H1 (cell line): ENCODE measurements around the gene ACTN4. TPM values are rescaled to one million over a fixed set of nuclear protein-coding genes. Genes with fewer than 3 reads are reported as not detected.

ENCODE experiments used
- CTCF ChIA-PET: fragments of 300-600 bp; sonication (Branson Sonifier 250); formaldehyde crosslinking; loops from one replicate; lab custom pipeline; 2021; ENCODE audit not compliant: partially characterized antibody; lab: Charles Lee
- POLR2A ChIA-PET: fragments of 300-600 bp; sonication (Branson Sonifier 250); formaldehyde crosslinking; loops from one replicate; lab custom pipeline; 2021; ENCODE audit warnings: inconsistent platforms; ENCODE audit not compliant: partially characterized antibody; lab: Charles Lee
- DNase-seq, 2 experiments: peaks; one replicate each; pipeline versions ENCODE4 v3.0.0 to v3.0.0-alpha.2; 2010 to 2022; ENCODE audit warnings: low spot score in 2 of 2, low read depth in 1 of 2, mixed read lengths in 1 of 2
- FAIRE-seq: peaks from 2 replicates; lab custom pipeline; 2011; peaks lifted over from hg19 to GRCh38; lab: Jason Lieb, UNC
- H2AFZ ChIP-seq: 2 replicates; pipeline ENCODE4 v1.8.1; 2012; ENCODE audit warnings: low read length, inconsistent platforms
- H2AK5ac ChIP-seq: 2 replicates; pipeline ENCODE4 v1.6.1; 2013; ENCODE audit warnings: low read depth, low read length
- H2BK120ac ChIP-seq: replicated peaks from 2 replicates; pipeline ENCODE3; 2013; ENCODE audit warnings: low read depth, low read length, inconsistent platforms
- H2BK12ac ChIP-seq: 2 replicates; pipeline ENCODE4 v1.6.1; 2013; ENCODE audit warnings: low read depth, low read length
- H2BK15ac ChIP-seq: 2 replicates; pipeline ENCODE4 v1.6.1; 2013; ENCODE audit warnings: low read length
- H2BK20ac ChIP-seq: 2 replicates; pipeline ENCODE4 v1.6.1; 2013; ENCODE audit warnings: low read length
- H2BK5ac ChIP-seq: 2 replicates; pipeline ENCODE4 v1.6.1; 2013; ENCODE audit warnings: low read depth, low read length
- H3K14ac ChIP-seq: 2 replicates; pipeline ENCODE4 v1.6.1; 2013; ENCODE audit warnings: inconsistent platforms; ENCODE audit not compliant: insufficient read length
- H3K18ac ChIP-seq: 2 replicates; pipeline ENCODE4 v1.6.1; 2013; ENCODE audit warnings: low read length; ENCODE audit errors: extremely low read depth
- H3K23ac ChIP-seq: 2 replicates; pipeline ENCODE4 v1.6.1; 2013; ENCODE audit warnings: inconsistent platforms; ENCODE audit not compliant: insufficient read length
- H3K23me2 ChIP-seq: 2 replicates; pipeline ENCODE4 v1.6.1; 2013; ENCODE audit warnings: low read depth, low read length
- H3K27ac ChIP-seq: 2 replicates; pipeline ENCODE4 v1.6.1; 2011; ENCODE audit warnings: low read depth, low read length, inconsistent platforms
- H3K27me3 ChIP-seq, 4 experiments: replicated peaks in 1 of 4; 1 replicate in 1 of 4; 2 replicates in 3 of 4; pipeline versions ENCODE4 v1.6.1 to v1.8.1; 2011 to 2013; ENCODE audit warnings: low read length in 3 of 4, mild to moderate bottlenecking in 3 of 4, inconsistent platforms in 2 of 4, mixed read lengths in 2 of 4, moderate library complexity in 1 of 4; ENCODE audit not compliant: control insufficient read depth in 3 of 4, insufficient read depth in 3 of 4; ENCODE audit errors: extremely low read depth in 1 of 4
- H3K36me3 ChIP-seq, 4 experiments: 2 replicates each; pipeline versions ENCODE4 v1.6.1 to v1.8.1; 2011 to 2013; ENCODE audit warnings: mild to moderate bottlenecking in 4 of 4, low read length in 3 of 4, moderate library complexity in 2 of 4, control low read depth in 1 of 4, inconsistent platforms in 1 of 4; ENCODE audit not compliant: insufficient read depth in 4 of 4, control insufficient read depth in 2 of 4
- H3K4ac ChIP-seq: replicated peaks from 2 replicates; pipeline ENCODE3; 2013; ENCODE audit warnings: low read length, low read depth, mixed read lengths, inconsistent platforms; ENCODE audit not compliant: insufficient read length
- H3K4me1 ChIP-seq, 4 experiments: replicated peaks in 1 of 4; 1 replicate in 1 of 4; 2 replicates in 3 of 4; pipeline versions ENCODE4 v1.6.1 to v1.8.1; 2011 to 2013; ENCODE audit warnings: low read length in 3 of 4, inconsistent platforms in 2 of 4, mixed read lengths in 1 of 4; ENCODE audit not compliant: insufficient read depth in 4 of 4, control insufficient read depth in 3 of 4
- H3K4me2 ChIP-seq, 2 experiments: 2 replicates each; pipeline versions ENCODE4 v1.6.1 to v1.8.1; 2011 to 2013; ENCODE audit warnings: low read depth in 2 of 2, low read length in 2 of 2, control low read depth in 1 of 2, inconsistent platforms in 1 of 2, mild to moderate bottlenecking in 1 of 2; ENCODE audit not compliant: insufficient read depth in 1 of 2
- H3K4me3 ChIP-seq, 4 experiments: fragments of 200-600, 300-600 bp in 1 of 4; sonication (generic), shearing (Covaris generic), sonication (Bioruptor Twin) in 1 of 4; 2 replicates each; pipeline versions ENCODE4 v1.5.1 to v1.8.1; 2011 to 2016; ENCODE audit warnings: low read length in 4 of 4, low read depth in 3 of 4, control low read depth in 2 of 4, inconsistent platforms in 2 of 4, mild to moderate bottlenecking in 2 of 4, mixed read lengths in 1 of 4, moderate library complexity in 1 of 4; ENCODE audit not compliant: insufficient read depth in 2 of 4; ENCODE audit errors: extremely low read depth in 1 of 4
- H3K56ac ChIP-seq: replicated peaks from 2 replicates; pipeline ENCODE3; 2013; ENCODE audit warnings: low read depth, mild to moderate bottlenecking, mixed read lengths, low read length, inconsistent platforms; ENCODE audit not compliant: insufficient read length
- H3K79me1 ChIP-seq: 2 replicates; pipeline ENCODE4 v1.6.1; 2013; ENCODE audit warnings: low read depth, low read length, control low read depth
- H3K79me2 ChIP-seq, 2 experiments: 2 replicates each; pipeline versions ENCODE4 v1.6.1 to v1.8.1; 2012 to 2013; ENCODE audit warnings: low read length in 2 of 2, mild to moderate bottlenecking in 2 of 2, inconsistent platforms in 1 of 2; ENCODE audit not compliant: insufficient read depth in 2 of 2, control insufficient read depth in 1 of 2
- H3K9ac ChIP-seq, 4 experiments: replicated peaks in 1 of 4; 1 replicate in 1 of 4; 2 replicates in 3 of 4; pipeline versions ENCODE4 v1.6.1 to v1.8.1; 2011 to 2013; ENCODE audit warnings: low read depth in 3 of 4, low read length in 3 of 4, control low read depth in 2 of 4, mild to moderate bottlenecking in 2 of 4, moderate library complexity in 2 of 4, inconsistent platforms in 1 of 4; ENCODE audit errors: extremely low read depth in 1 of 4
- H3K9me3 ChIP-seq, 2 experiments: 2 replicates each; pipeline versions ENCODE4 v1.6.1 to v1.8.1; 2012 to 2013; ENCODE audit warnings: mild to moderate bottlenecking in 2 of 2, moderate library complexity in 2 of 2, control low read depth in 1 of 2, inconsistent platforms in 1 of 2, low read depth in 1 of 2, low read length in 1 of 2, mixed read lengths in 1 of 2; ENCODE audit not compliant: insufficient read depth in 2 of 2
- H4K20me1 ChIP-seq, 2 experiments: replicated peaks in 1 of 2; 2 replicates each; pipeline versions ENCODE3 to v1.8.1; 2011 to 2013; ENCODE audit warnings: inconsistent platforms in 2 of 2, low read length in 2 of 2, mild to moderate bottlenecking in 1 of 2; ENCODE audit not compliant: insufficient read depth in 2 of 2, control insufficient read depth in 1 of 2
- H4K5ac ChIP-seq: 2 replicates; pipeline ENCODE4 v1.6.1; 2013; ENCODE audit warnings: low read length, low read depth, mixed read lengths, inconsistent platforms; ENCODE audit not compliant: insufficient read length
- H4K8ac ChIP-seq: 2 replicates; pipeline ENCODE4 v1.8.0; 2013; ENCODE audit warnings: mild to moderate bottlenecking, moderate library complexity, low read length, inconsistent platforms; ENCODE audit not compliant: insufficient read depth; ENCODE audit errors: extremely low read depth
- H4K91ac ChIP-seq: replicated peaks from 2 replicates; pipeline ENCODE3; 2013; ENCODE audit warnings: low read length, mixed read lengths, inconsistent platforms; ENCODE audit not compliant: insufficient read length
- ASH2L ChIP-seq: fragments of 200-600, 300-600 bp; sonication (generic); IDR thresholded peaks from one replicate; pipeline ENCODE4 v1.7.1; 2017; ENCODE audit warnings: low read length
- BACH1 ChIP-seq: IDR thresholded peaks from 2 replicates; pipeline ENCODE4 v1.6.1; 2012; ENCODE audit warnings: low read length, improper control_type of control experiment
- BRCA1 ChIP-seq: IDR thresholded peaks from 2 replicates; pipeline ENCODE4 v1.6.1; 2012; ENCODE audit warnings: low read depth, low read length, improper control_type of control experiment
- CREB1 ChIP-seq: IDR thresholded peaks from 2 replicates; pipeline ENCODE4 v1.6.1; 2012; ENCODE audit warnings: inconsistent platforms
- GABPA ChIP-seq: IDR thresholded peaks from 2 replicates; pipeline ENCODE4 v1.6.1; 2011; ENCODE audit warnings: mild to moderate bottlenecking, low read length, moderate library complexity, borderline replicate concordance; ENCODE audit not compliant: insufficient read depth
- GTF2F1 ChIP-seq: IDR thresholded peaks from 2 replicates; pipeline ENCODE4 v1.6.1; 2012; ENCODE audit warnings: low read depth, low read length, improper control_type of control experiment, borderline replicate concordance
- JUN ChIP-seq: IDR thresholded peaks from 2 replicates; pipeline ENCODE4 v1.6.1; 2011; ENCODE audit warnings: low read depth, mild to moderate bottlenecking, improper control_type of control experiment, low read length
- JUND ChIP-seq: IDR thresholded peaks from 2 replicates; pipeline ENCODE4 v1.6.1; 2011; ENCODE audit warnings: mild to moderate bottlenecking, improper control_type of control experiment, low read length
- KDM5A ChIP-seq: fragments of 200-600 bp; IDR thresholded peaks from 2 replicates; pipeline ENCODE4 v1.7.1; 2012; ENCODE audit warnings: mild to moderate bottlenecking, low read length, inconsistent platforms, mixed read lengths
- POLR2A ChIP-seq, 2 experiments: IDR thresholded peaks; 1 replicate in 1 of 2; 2 replicates in 1 of 2; pipeline ENCODE4 v1.6.1; 2011; ENCODE audit warnings: low read depth in 2 of 2, low read length in 2 of 2, mild to moderate bottlenecking in 2 of 2; ENCODE audit errors: control extremely low read depth in 1 of 2
- POLR2AphosphoS5 ChIP-seq: IDR thresholded peaks from 2 replicates; pipeline ENCODE4 v1.6.1; 2011; ENCODE audit warnings: low read depth, low read length
- SIX5 ChIP-seq: IDR thresholded peaks from 2 replicates; pipeline ENCODE4 v1.6.1; 2011; ENCODE audit warnings: mild to moderate bottlenecking, low read depth, low read length
- SP1 ChIP-seq: IDR thresholded peaks from 2 replicates; pipeline ENCODE4 v1.6.1; 2011; ENCODE audit warnings: low read depth, low read length
- TBP ChIP-seq: IDR thresholded peaks from 2 replicates; pipeline ENCODE4 v1.6.1; 2011; ENCODE audit warnings: low read depth, low read length, improper control_type of control experiment
- YY1 ChIP-seq: IDR thresholded peaks from 2 replicates; pipeline ENCODE4 v1.6.1; 2011; ENCODE audit warnings: low read depth, mild to moderate bottlenecking, low read length
- WGBS, 2 experiments: shearing (Covaris generic) in 1 of 2; methylation state at CpG; one replicate each; pipeline versions ENCODE4 v1.1.6 to v1.1.7; 2013 to 2015; ENCODE audit warnings: low lambda C conversion rate in 2 of 2, mixed read lengths in 2 of 2, inconsistent platforms in 1 of 2, low coverage in 1 of 2, missing lambda C conversion rate in 1 of 2; ENCODE audit not compliant: insufficient replicate concordance in 2 of 2, insufficient coverage in 1 of 2, insufficient read length in 1 of 2; ENCODE audit errors: extremely low coverage in 1 of 2, missing lambda C conversion rate in 1 of 2; 5-methylcytosine and 5-hydroxymethylcytosine counted together
- polyA plus RNA-seq, 7 experiments: library from polyadenylated mRNA; depleted of rRNA in 3 of 7; stranded (reverse) in 5 of 7; unstranded in 2 of 7; fragments of >200 nt in 5 of 7; fragments of 200-250 nt in 2 of 7; gene quantifications; 1 replicate in 5 of 7; 2 replicates in 1 of 7; 4 replicates in 1 of 7; pipeline versions ENCODE4 v1.2.1 to v1.2.3, GENCODE V29; 2011 to 2013; ENCODE audit warnings: missing spikeins in 2 of 7, mixed read lengths in 2 of 7
- total RNA-seq: library from RNA; stranded (reverse); fragmentation: NEBNext Ultra II Directional; extraction: Animal tissue kit (Norgen Biotek cat#: 25700); gene quantifications from 2 replicates; pipeline ENCODE4 v1.2.1, GENCODE V29; 2021
- TF ChIP-seq, protein P1 (sequence below): IDR thresholded peaks from 2 replicates; pipeline ENCODE4 v1.6.1; 2012; ENCODE audit warnings: inconsistent platforms

Gene ACTN4
- total and polyA plus RNA-seq, 2 of the 8 experiments (the other 6 are each of a cell fraction or from before 2014, with no cell fraction given) = 211 to 520 TPM

DNA sequence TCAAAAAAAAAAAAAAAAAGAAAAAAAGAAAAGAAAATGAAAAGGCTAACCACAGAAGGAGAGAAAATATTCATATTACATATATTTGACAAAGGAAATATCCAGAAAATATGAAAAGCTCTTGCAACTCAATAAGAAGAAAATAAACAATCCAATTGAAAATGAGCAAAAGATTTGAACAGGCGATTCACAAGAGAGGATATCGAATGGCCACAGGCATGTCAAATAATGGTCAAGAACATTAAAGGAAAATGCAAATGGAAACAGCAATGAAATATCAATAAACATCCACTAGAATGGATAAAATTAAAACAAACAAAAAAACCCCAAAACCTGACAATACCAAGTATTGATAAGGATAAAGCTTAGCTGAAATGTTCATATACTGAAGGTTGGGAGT, 117.8 kb downstream of the ACTN4 start:
- Histone ChIP-seq H2AK5ac (no peak overlapping the region), H3K4me1 (no peaks in the 10 kb centered on the region), H4K20me1 (no peaks in the 10 kb centered on the region), H2BK15ac (no peak overlapping the region), H3K36me3 (no peaks in the 10 kb centered on the region), H3K27me3 (no peaks in the 10 kb centered on the region), H3K56ac (no peak overlapping the region), H3K9me3 (no peaks in the 10 kb centered on the region), H3K4ac (no peak overlapping the region), H4K5ac (no peak overlapping the region), H3K79me1 (no peaks in the 10 kb centered on the region), H2BK5ac (no peak overlapping the region), H3K27ac (no peak overlapping the region), H3K9ac (no peak overlapping the region), H3K4me3 (no peak overlapping the region), H3K23ac (no peak overlapping the region), H2BK12ac (no peak overlapping the region), H4K91ac (no peak overlapping the region), H3K23me2 (no peaks in the 10 kb centered on the region), H3K79me2 (no peaks in the 10 kb centered on the region), H4K8ac (no peak overlapping the region), H3K14ac (no peak overlapping the region), H2AFZ (no peak overlapping the region), H2BK20ac (no peak overlapping the region), H3K18ac (no peak overlapping the region), H3K4me2 (no peak overlapping the region), H2BK120ac (no peak overlapping the region)
- TF ChIP-seq YY1 = no peak
- no peak for TF ChIP-seq POLR2AphosphoS5
- TF ChIP-seq TBP = no peak
- no peak for TF ChIP-seq ASH2L
- TF ChIP-seq POLR2A (IDR thresholded peaks at IDR 0.05; ENCODE audit: control extremely low read depth in 1 of 2, low read depth in 2 of 2, low read length in 2 of 2) = no peak
- no peak for TF ChIP-seq GABPA
- TF ChIP-seq SIX5 = no peak
- no peak for TF ChIP-seq BACH1
- TF ChIP-seq SP1 = no peak
- no peak for TF ChIP-seq KDM5A
- no peak for TF ChIP-seq GTF2F1
- TF ChIP-seq BRCA1 = no peak
- no peak for TF ChIP-seq JUN
- TF ChIP-seq JUND = no peak
- TF ChIP-seq, protein P1, sequence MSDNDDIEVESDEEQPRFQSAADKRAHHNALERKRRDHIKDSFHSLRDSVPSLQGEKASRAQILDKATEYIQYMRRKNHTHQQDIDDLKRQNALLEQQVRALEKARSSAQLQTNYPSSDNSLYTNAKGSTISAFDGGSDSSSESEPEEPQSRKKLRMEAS = no peak
- no peak for TF ChIP-seq CREB1
- ChIA-PET POLR2A (interaction anchor here (1.8 kb wide), 1 partner anchor 82 kb away, joined by 6 read pairs; no protein-coding TSS in a partner anchor), CTCF (no interaction called here)
- DNase-seq = no peak
- FAIRE-seq = no peak
- 96% methylated on average over 2 of the region's 2 CpGs; no CpG with 5 or more reads in 1 of the 2 experiments for WGBS, 2 experiments
